HCT116 (cell line): Measurements from ENCODE around the gene FBLN7. TPM values are rescaled to one million over a fixed set of nuclear protein-coding genes. Genes with fewer than 3 reads are reported as not detected.

ENCODE experiments used
- ATAC-seq: fragments of 200-7000 bp; cut with Tn5 transposase; 2 replicates; pipeline ENCODE4 v1.9.1; 2020; ENCODE audit warnings: mild to moderate bottlenecking, moderate library complexity
- BruUV-seq: library from RNA; stranded (reverse); fragments of 400-500 nt; replicated peaks from 2 replicates; lab custom pipeline; 2021; lab: Mats Ljungman, UMichigan
- CTCF ChIA-PET: fragments of 300-600 bp; sonication (Branson Sonifier 250); formaldehyde crosslinking; loops from one replicate; lab custom pipeline; 2021; ENCODE audit warnings: antibody characterized with exemption; lab: Charles Lee
- POLR2A ChIA-PET: fragments of 300-600, 350-600 bp; sonication (Branson Sonifier 250); formaldehyde crosslinking; loops from one replicate; lab custom pipeline; 2021; ENCODE audit warnings: antibody characterized with exemption; lab: Charles Lee
- RAD21 ChIA-PET, 2 experiments: fragments of 300-600 bp; sonication (Branson Sonifier 250); formaldehyde crosslinking; loops; one replicate each; lab custom pipeline; 2023; ENCODE audit warnings: low total read pairs in 2 of 2; ENCODE audit not compliant: uncharacterized antibody in 2 of 2, unreplicated experiment in 2 of 2, low non-redundant PET in 1 of 2; lab: Charles Lee
- DNase-seq: peaks from one replicate; pipeline ENCODE4 v3.0.0-alpha.2; 2010; ENCODE audit warnings: low read depth, low spot score
- H2AFZ ChIP-seq: fragments of 200-600 bp; shearing (Covaris generic), sonication (generic); 2 replicates; pipeline ENCODE4 v1.6.1; 2017; ENCODE audit warnings: low read depth, mixed run types, mixed read lengths, antibody characterized with exemption, low read length; ENCODE audit not compliant: poor library complexity, severe bottlenecking
- H3K27ac ChIP-seq: 2 replicates; pipeline ENCODE4 v1.5.1; 2012; ENCODE audit warnings: low read depth, low read length
- H3K27me3 ChIP-seq: fragments of 200-600 bp; sonication (generic); 2 replicates; pipeline ENCODE4 v1.6.1; 2016; ENCODE audit warnings: mixed run types, low read length, mixed read lengths; ENCODE audit not compliant: insufficient read depth
- H3K36me3 ChIP-seq, 2 experiments: fragments of 200-500 bp in 1 of 2; fragments of 200-600 bp in 1 of 2; sonication (Bioruptor generic) in 1 of 2; sonication (generic) in 1 of 2; 2 replicates each; pipeline versions ENCODE4 v1.5.1 to v1.6.1; 2014 to 2016; ENCODE audit warnings: low read length in 2 of 2, inconsistent platforms in 1 of 2, mixed read lengths in 1 of 2, mixed run types in 1 of 2; ENCODE audit not compliant: insufficient read depth in 2 of 2, control insufficient read depth in 1 of 2
- H3K4me1 ChIP-seq, 2 experiments: fragments of 200-600 bp in 1 of 2; sonication (generic) in 1 of 2; 2 replicates each; pipeline versions ENCODE4 v1.5.1 to v1.6.1; 2012 to 2017; ENCODE audit warnings: low read length in 2 of 2, inconsistent platforms in 1 of 2, mild to moderate bottlenecking in 1 of 2, mixed read lengths in 1 of 2, mixed run types in 1 of 2, moderate library complexity in 1 of 2; ENCODE audit not compliant: insufficient read depth in 2 of 2, control insufficient read depth in 1 of 2
- H3K4me2 ChIP-seq: fragments of 200-600 bp; sonication (generic); 2 replicates; pipeline ENCODE4 v1.6.1; 2017; ENCODE audit warnings: mixed run types, low read length, mixed read lengths
- H3K4me3 ChIP-seq, 2 experiments: fragments of 200-600 bp in 1 of 2; sonication (generic) in 1 of 2; replicated peaks in 1 of 2; 2 replicates each; pipeline ENCODE4 v1.5.1; 2011 to 2016; ENCODE audit warnings: low read length in 2 of 2, control low read depth in 1 of 2, low read depth in 1 of 2, mild to moderate bottlenecking in 1 of 2, mixed read lengths in 1 of 2, mixed run types in 1 of 2
- H3K79me2 ChIP-seq: fragments of 200-600 bp; sonication (generic); 2 replicates; pipeline ENCODE4 v1.6.1; 2017; ENCODE audit warnings: mild to moderate bottlenecking, mixed run types, low read length, moderate library complexity, mixed read lengths; ENCODE audit not compliant: insufficient read depth
- H3K9ac ChIP-seq: fragments of 200-600 bp; sonication (generic); 2 replicates; pipeline ENCODE4 v1.6.1; 2016; ENCODE audit warnings: low read length, mixed read lengths
- H3K9me2 ChIP-seq: fragments of 200-600 bp; sonication (generic), shearing (Covaris generic); 2 replicates; pipeline ENCODE4 v1.6.1; 2017; ENCODE audit warnings: mixed run types, mild to moderate bottlenecking, moderate library complexity; ENCODE audit not compliant: insufficient read depth
- H3K9me3 ChIP-seq, 2 experiments: fragments of 200-500 bp in 1 of 2; fragments of 200-600 bp in 1 of 2; sonication (Bioruptor generic) in 1 of 2; sonication (generic) in 1 of 2; 2 replicates each; pipeline ENCODE4 v1.6.1; 2014 to 2017; ENCODE audit warnings: low read length in 2 of 2, mixed read lengths in 2 of 2, inconsistent platforms in 1 of 2, low read depth in 1 of 2, mild to moderate bottlenecking in 1 of 2, mixed run types in 1 of 2, moderate library complexity in 1 of 2; ENCODE audit not compliant: control insufficient read depth in 1 of 2, insufficient read depth in 1 of 2
- H4K20me1 ChIP-seq: fragments of 200-600 bp; sonication (generic), shearing (Covaris generic); 2 replicates; pipeline ENCODE4 v1.6.1; 2017; ENCODE audit warnings: mixed run types, mild to moderate bottlenecking, moderate library complexity; ENCODE audit not compliant: insufficient read depth
- ATF3 ChIP-seq: IDR thresholded peaks from 2 replicates; pipeline ENCODE4 v1.6.1; 2012
- CEBPB ChIP-seq: IDR thresholded peaks from 2 replicates; pipeline ENCODE4 v1.6.1; 2012; ENCODE audit warnings: low read depth
- CTCF ChIP-seq, 3 experiments: fragments of 200-600 bp in 1 of 3; sonication (generic) in 1 of 3; IDR thresholded peaks in 2 of 3; conservative IDR thresholded peaks in 1 of 3; 2 replicates each; pipeline ENCODE4 v1.5.1; 2012 to 2017; ENCODE audit warnings: low read depth in 2 of 3, low read length in 2 of 3, antibody characterized with exemption in 1 of 3, borderline replicate concordance in 1 of 3, control low read depth in 1 of 3, mild to moderate bottlenecking in 1 of 3, mixed read lengths in 1 of 3, mixed run types in 1 of 3, moderate library complexity in 1 of 3; ENCODE audit not compliant: insufficient read depth in 1 of 3
- EGR1 ChIP-seq: IDR thresholded peaks from 2 replicates; pipeline ENCODE4 v1.6.1; 2012; ENCODE audit warnings: low read depth
- EZH2 ChIP-seq: fragments of 200-600 bp; sonication (generic); IDR thresholded peaks from 2 replicates; pipeline ENCODE4 v1.6.1; 2017; ENCODE audit warnings: antibody characterized with exemption, mixed run types
- JUND ChIP-seq: IDR thresholded peaks from 2 replicates; pipeline ENCODE4 v1.6.1; 2012
- POLR2A ChIP-seq: IDR thresholded peaks from 2 replicates; pipeline ENCODE4 v1.7.0; 2011; ENCODE audit warnings: borderline replicate concordance; ENCODE audit not compliant: insufficient read depth, insufficient read length; ENCODE audit errors: extremely low read depth
- POLR2AphosphoS5 ChIP-seq: IDR thresholded peaks from 2 replicates; pipeline ENCODE4 v1.6.1; 2011; ENCODE audit warnings: mild to moderate bottlenecking, low read depth, low read length, moderate library complexity
- RAD21 ChIP-seq: IDR thresholded peaks from 2 replicates; pipeline ENCODE4 v1.6.1; 2012; ENCODE audit warnings: low read depth, mild to moderate bottlenecking
- REST ChIP-seq: IDR thresholded peaks from 2 replicates; pipeline ENCODE4 v1.6.1; 2012; ENCODE audit warnings: low read depth
- SIN3A ChIP-seq: IDR thresholded peaks from 2 replicates; pipeline ENCODE4 v1.6.1; 2012; ENCODE audit warnings: low read depth
- TCF7L2 ChIP-seq: IDR thresholded peaks from 2 replicates; pipeline ENCODE4 v1.7.0; 2011; ENCODE audit warnings: borderline replicate concordance, inconsistent platforms; ENCODE audit not compliant: insufficient read depth, insufficient read length; ENCODE audit errors: extremely low read depth
- ZFX ChIP-seq: fragments of 450-650 bp; IDR thresholded peaks from 2 replicates; pipeline ENCODE4 v1.6.1; 2017
- ZNF274 ChIP-seq: fragments of 200-500 bp; sonication (Bioruptor generic); IDR thresholded peaks from 2 replicates; pipeline ENCODE4 v1.6.1; 2014; ENCODE audit warnings: mild to moderate bottlenecking, low read depth, low read length, inconsistent platforms
- intact Hi-C: fragments of 100-400 bp; cut with micrococcal nuclease; formaldehyde crosslinking; loops from 2 replicates; pipeline ENCODE4 v1.10.0; 2022
- total RNA-seq: library from RNA; stranded (reverse); gene quantifications from one replicate; pipeline ENCODE4 v1.2.1, GENCODE V29; 2021; ENCODE audit not compliant: unreplicated experiment

The FBLN7 gene
- total RNA-seq, 1 experiment from 2014 or later = 0.34 TPM

- no peak for DNase-seq
- no peak for TF ChIP-seq EZH2
- no peak for TF ChIP-seq CEBPB
- TF ChIP-seq POLR2A = no peak
- no peak for TF ChIP-seq CTCF (IDR thresholded peaks at IDR 0.05 in 2 of 3, conservative IDR thresholded peaks at IDR 0.05 in 1 of 3; ENCODE audit: borderline replicate concordance in 1 of 3, insufficient read depth in 1 of 3, low read depth in 2 of 3, low read length in 2 of 3)
- no peak for TF ChIP-seq ATF3
- no peak for TF ChIP-seq TCF7L2
- TF ChIP-seq POLR2AphosphoS5 = no peak
- no peak for TF ChIP-seq REST
- TF ChIP-seq RAD21 = no peak
- TF ChIP-seq JUND = no peak
- no peak for TF ChIP-seq ZNF274
- TF ChIP-seq EGR1 = no peak
- no peak for TF ChIP-seq ZFX
- no peak for TF ChIP-seq SIN3A
- no peak overlapping the region for H3K9ac ChIP-seq
- intact Hi-C loops = no loop called here
- no peak overlapping the region for H3K4me2 ChIP-seq
- H2AFZ ChIP-seq = no peak overlapping the region
- no peaks in the 10 kb centered on the region for H3K4me1 ChIP-seq
- ChIA-PET POLR2A (no interaction called here), RAD21 (no interaction called here), CTCF (no interaction called here)
- no peaks in the 10 kb centered on the region for H3K9me2 ChIP-seq
- no peak overlapping the region for H3K27ac ChIP-seq
- peaks cover 0 to 8% of the 10 kb centered on the region in 2 experiments; a peak in 3 of 4 replicates for H3K36me3 ChIP-seq
- no peaks in the 10 kb centered on the region for H3K9me3 ChIP-seq
- ATAC-seq = no peak
- no peaks in the 10 kb centered on the region for H3K79me2 ChIP-seq
- no peaks in the 10 kb centered on the region for H3K27me3 ChIP-seq
- BruUV-seq = no TSS peak
- no peak overlapping the region for H3K4me3 ChIP-seq
- no peaks in the 10 kb centered on the region for H4K20me1 ChIP-seq
These were observed 82.6 kb downstream of the FBLN7 start for GRCh38 chr2:112220831-112221230.
